HepG2 (cell line): Measurements from ENCODE around the gene APC2. TPM values are rescaled to one million over a fixed set of nuclear protein-coding genes. Genes with fewer than 3 reads are reported as not detected.

ENCODE experiments used
- AGO2 ChIP-seq: fragments of 200-400 bp; formaldehyde crosslinking; optimal IDR thresholded peaks from 2 replicates; pipeline ENCODE3; 2017; ENCODE audit warnings: mild to moderate bottlenecking, low read depth, low read length, moderate library complexity
- KDM2A ChIP-seq: sonication (generic); formaldehyde crosslinking; IDR thresholded peaks from 2 replicates; pipeline ENCODE4 v1.4.0; 2020; ENCODE audit warnings: low read depth, missing genetic modification reagents, borderline replicate concordance
- KDM4B ChIP-seq: sonication (generic); formaldehyde crosslinking; IDR thresholded peaks from 2 replicates; pipeline ENCODE4 v1.4.0; 2020; ENCODE audit warnings: missing genetic modification reagents
- KDM6A ChIP-seq: IDR thresholded peaks from 2 replicates; pipeline ENCODE4 v1.6.1; 2016; ENCODE audit warnings: low read depth
- MAZ ChIP-seq, 2 experiments: sonication (generic) in 1 of 2; formaldehyde crosslinking in 1 of 2; IDR thresholded peaks; 2 replicates each; pipeline versions ENCODE4 v1.5.0 to v1.6.1; 2012 to 2020; ENCODE audit warnings: low read depth in 2 of 2, mild to moderate bottlenecking in 2 of 2, borderline replicate concordance in 1 of 2, improper control_type of control experiment in 1 of 2, low read length in 1 of 2, missing genetic modification reagents in 1 of 2, moderate library complexity in 1 of 2
- PHF21A ChIP-seq: sonication (generic); formaldehyde crosslinking; IDR thresholded peaks from 2 replicates; pipeline ENCODE4 v1.5.0; 2020; ENCODE audit warnings: mild to moderate bottlenecking, missing genetic modification reagents
- RBFOX2 ChIP-seq: fragments of 200-400 bp; formaldehyde crosslinking; IDR thresholded peaks from 2 replicates; pipeline ENCODE4 v1.6.1; 2017; ENCODE audit warnings: low read depth, mild to moderate bottlenecking, low read length
- TEAD2 ChIP-seq: sonication (generic); formaldehyde crosslinking; IDR thresholded peaks from 2 replicates; pipeline ENCODE4 v1.9.0; 2021; ENCODE audit warnings: missing genetic modification reagents
- TOE1 ChIP-seq: sonication (generic); formaldehyde crosslinking; IDR thresholded peaks from 2 replicates; pipeline ENCODE4 v1.4.0; 2020; ENCODE audit warnings: mild to moderate bottlenecking, missing genetic modification reagents
- U2AF1 ChIP-seq: fragments of 200-400 bp; formaldehyde crosslinking; optimal IDR thresholded peaks from 2 replicates; pipeline ENCODE3; 2017; ENCODE audit warnings: mild to moderate bottlenecking, low read depth, low read length
- ZBTB3 ChIP-seq: sonication (generic); formaldehyde crosslinking; IDR thresholded peaks from 2 replicates; pipeline ENCODE4 v1.4.0; 2020; ENCODE audit warnings: low read depth, mild to moderate bottlenecking, moderate library complexity, missing genetic modification reagents, borderline replicate concordance
- ZNF234 ChIP-seq: sonication (generic); formaldehyde crosslinking; conservative IDR thresholded peaks from 2 replicates; pipeline ENCODE4 v1.5.1; 2020; ENCODE audit warnings: mild to moderate bottlenecking, missing genetic modification reagents
- ZNF326 ChIP-seq: sonication (generic); formaldehyde crosslinking; IDR thresholded peaks from 2 replicates; pipeline ENCODE4 v1.4.0; 2020; ENCODE audit warnings: missing genetic modification reagents, borderline replicate concordance
- ZNF552 ChIP-seq: sonication (generic); formaldehyde crosslinking; IDR thresholded peaks from 2 replicates; pipeline ENCODE4 v1.9.0; 2022; ENCODE audit warnings: missing genetic modification reagents, mild to moderate bottlenecking, borderline replicate concordance
- ZNF709 ChIP-seq: sonication (generic); formaldehyde crosslinking; IDR thresholded peaks from 2 replicates; pipeline ENCODE4 v1.5.0; 2020; ENCODE audit warnings: mild to moderate bottlenecking, missing genetic modification reagents
- ZNF780A ChIP-seq: sonication (generic); formaldehyde crosslinking; IDR thresholded peaks from 2 replicates; pipeline ENCODE4 v1.8.0; 2022; ENCODE audit warnings: mild to moderate bottlenecking, missing genetic modification reagents, moderate library complexity
- polyA plus RNA-seq, 8 experiments: library from polyadenylated mRNA; depleted of rRNA in 3 of 8; stranded (reverse) in 7 of 8; unstranded in 1 of 8; fragments of >200 nt; fragmentation: Illumina TruSeq in 4 of 8; extraction: Trizol in 4 of 8; gene quantifications; 2 replicates each; pipeline versions ENCODE4 v1.2.1 to v1.2.3, GENCODE V29; 2011 to 2016; ENCODE audit warnings: low read depth in 4 of 8, missing spikeins in 1 of 8, mixed read lengths in 1 of 8; ENCODE audit not compliant: insufficient read depth in 1 of 8
- total RNA-seq, 5 experiments: library from RNA; depleted of rRNA; stranded (reverse); fragments of >200 nt; fragmentation: Illumina TruSeq; extraction: Trizol; gene quantifications; 2 replicates each; pipeline ENCODE4 v1.2.3, GENCODE V29; 2016; ENCODE audit warnings: low read depth in 1 of 5
- TF ChIP-seq, protein P1 (sequence below): IDR thresholded peaks from 2 replicates; pipeline ENCODE4 v1.6.1; 2016; ENCODE audit warnings: mild to moderate bottlenecking, missing biosample characterization, missing genetic modification reagents
- TF ChIP-seq, protein P2 (sequence below): sonication (generic); formaldehyde crosslinking; conservative IDR thresholded peaks from 2 replicates; pipeline ENCODE4 v1.4.0; 2020; ENCODE audit warnings: missing genetic modification reagents
- TF ChIP-seq, protein P3 (sequence below), 2 experiments: sonication (generic) in 1 of 2; formaldehyde crosslinking in 1 of 2; IDR thresholded peaks; 2 replicates each; pipeline versions ENCODE4 v1.4.0 to v1.6.1; 2016 to 2020; ENCODE audit warnings: borderline replicate concordance in 1 of 2, low read depth in 1 of 2, mild to moderate bottlenecking in 1 of 2, missing genetic modification reagents in 1 of 2
- TF ChIP-seq, protein P4 (sequence below): sonication (generic); formaldehyde crosslinking; IDR thresholded peaks from 2 replicates; pipeline ENCODE4 v1.4.0; 2020; ENCODE audit warnings: mild to moderate bottlenecking, missing genetic modification reagents

Gene APC2
- total and polyA plus RNA-seq, 2 of the 13 experiments (the other 11 are each of a cell fraction or from before 2014, with no cell fraction given), result 0.08 to 0.22 TPM

DNA sequence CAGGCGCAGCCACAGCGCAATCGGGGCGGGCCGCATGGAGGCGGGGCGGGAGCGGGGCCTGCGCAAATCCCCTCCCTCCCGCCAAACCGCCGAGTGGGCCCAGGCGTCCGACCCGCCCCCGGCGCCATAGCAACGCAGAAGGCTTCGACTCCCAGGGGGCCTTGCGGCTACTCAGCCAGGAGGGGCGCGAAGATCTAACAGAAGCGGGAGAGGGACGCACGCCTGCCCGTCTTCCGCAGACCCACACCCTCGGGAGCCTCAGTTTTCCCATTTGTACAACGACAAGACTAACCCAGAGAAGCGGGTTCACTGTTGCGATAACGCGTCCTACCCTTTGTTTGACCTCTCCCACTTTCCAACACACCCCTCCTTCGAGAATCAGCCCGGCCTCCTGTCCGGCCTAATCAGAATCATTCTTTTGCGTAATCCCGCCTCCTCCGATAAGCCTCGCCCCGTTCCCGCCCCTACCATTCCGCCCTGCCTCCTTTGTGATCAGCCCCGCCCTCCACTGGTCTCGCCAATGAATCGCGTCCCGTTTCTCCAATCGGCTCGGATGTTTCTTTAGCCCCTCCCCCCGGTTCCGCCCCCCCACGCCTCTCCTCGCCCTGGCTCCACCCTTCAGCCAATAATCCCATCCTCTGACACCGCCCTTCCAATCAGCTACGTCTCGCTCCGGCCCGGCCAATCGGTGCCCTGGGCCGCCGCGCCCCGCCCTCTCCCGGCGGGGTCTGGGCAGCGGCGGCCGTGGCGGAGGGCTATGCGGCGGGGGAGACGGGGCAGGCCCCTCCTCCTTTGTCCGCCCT lies 40.6 kb downstream of the APC2 start, which contains the start of gene PCSK4 (continued):
- TF ChIP-seq KDM6A (CRISPR knock-in tag) (no peak), RBFOX2 (no peak), TEAD2 (no peak), ZNF552 (CRISPR knock-in tag) (no peak), ZNF709 (no peak), ZNF780A (CRISPR knock-in tag) (no peak), U2AF1 (no peak), ZNF234 (CRISPR knock-in tag) (no peak), KDM2A (CRISPR knock-in tag) (no peak), KDM4B (no peak), ZNF326 (CRISPR knock-in tag) (no peak), AGO2 (no peak), TOE1 (CRISPR knock-in tag) (no peak), MAZ (IDR thresholded peaks at IDR 0.05; ENCODE audit: borderline replicate concordance, low read depth, low read length) (peak; percentile 72), MAZ (CRISPR knock-in tag; IDR thresholded peaks at IDR 0.05; ENCODE audit: low read depth) (peak; percentile 50; the same call in 1 of the 2 replicates), PHF21A (CRISPR knock-in tag) (no peak), ZBTB3 (CRISPR knock-in tag) (no peak)
- TF ChIP-seq, protein P1, sequence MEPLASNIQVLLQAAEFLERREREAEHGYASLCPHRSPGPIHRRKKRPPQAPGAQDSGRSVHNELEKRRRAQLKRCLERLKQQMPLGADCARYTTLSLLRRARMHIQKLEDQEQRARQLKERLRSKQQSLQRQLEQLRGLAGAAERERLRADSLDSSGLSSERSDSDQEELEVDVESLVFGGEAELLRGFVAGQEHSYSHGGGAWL (CRISPR knock-in tag), result 0 out of 2 replicates have a peak, but pooled peaks have one; percentile 13
- TF ChIP-seq, protein P2, sequence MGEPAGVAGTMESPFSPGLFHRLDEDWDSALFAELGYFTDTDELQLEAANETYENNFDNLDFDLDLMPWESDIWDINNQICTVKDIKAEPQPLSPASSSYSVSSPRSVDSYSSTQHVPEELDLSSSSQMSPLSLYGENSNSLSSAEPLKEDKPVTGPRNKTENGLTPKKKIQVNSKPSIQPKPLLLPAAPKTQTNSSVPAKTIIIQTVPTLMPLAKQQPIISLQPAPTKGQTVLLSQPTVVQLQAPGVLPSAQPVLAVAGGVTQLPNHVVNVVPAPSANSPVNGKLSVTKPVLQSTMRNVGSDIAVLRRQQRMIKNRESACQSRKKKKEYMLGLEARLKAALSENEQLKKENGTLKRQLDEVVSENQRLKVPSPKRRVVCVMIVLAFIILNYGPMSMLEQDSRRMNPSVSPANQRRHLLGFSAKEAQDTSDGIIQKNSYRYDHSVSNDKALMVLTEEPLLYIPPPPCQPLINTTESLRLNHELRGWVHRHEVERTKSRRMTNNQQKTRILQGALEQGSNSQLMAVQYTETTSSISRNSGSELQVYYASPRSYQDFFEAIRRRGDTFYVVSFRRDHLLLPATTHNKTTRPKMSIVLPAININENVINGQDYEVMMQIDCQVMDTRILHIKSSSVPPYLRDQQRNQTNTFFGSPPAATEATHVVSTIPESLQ (CRISPR knock-in tag), result no peak
- TF ChIP-seq, protein P3, sequence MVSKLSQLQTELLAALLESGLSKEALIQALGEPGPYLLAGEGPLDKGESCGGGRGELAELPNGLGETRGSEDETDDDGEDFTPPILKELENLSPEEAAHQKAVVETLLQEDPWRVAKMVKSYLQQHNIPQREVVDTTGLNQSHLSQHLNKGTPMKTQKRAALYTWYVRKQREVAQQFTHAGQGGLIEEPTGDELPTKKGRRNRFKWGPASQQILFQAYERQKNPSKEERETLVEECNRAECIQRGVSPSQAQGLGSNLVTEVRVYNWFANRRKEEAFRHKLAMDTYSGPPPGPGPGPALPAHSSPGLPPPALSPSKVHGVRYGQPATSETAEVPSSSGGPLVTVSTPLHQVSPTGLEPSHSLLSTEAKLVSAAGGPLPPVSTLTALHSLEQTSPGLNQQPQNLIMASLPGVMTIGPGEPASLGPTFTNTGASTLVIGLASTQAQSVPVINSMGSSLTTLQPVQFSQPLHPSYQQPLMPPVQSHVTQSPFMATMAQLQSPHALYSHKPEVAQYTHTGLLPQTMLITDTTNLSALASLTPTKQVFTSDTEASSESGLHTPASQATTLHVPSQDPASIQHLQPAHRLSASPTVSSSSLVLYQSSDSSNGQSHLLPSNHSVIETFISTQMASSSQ (IDR thresholded peaks at IDR 0.05; ENCODE audit: low read depth), result no peak
- TF ChIP-seq, protein P3 (CRISPR knock-in tag; IDR thresholded peaks at IDR 0.05; ENCODE audit: borderline replicate concordance), result no peak
- TF ChIP-seq, protein P4, sequence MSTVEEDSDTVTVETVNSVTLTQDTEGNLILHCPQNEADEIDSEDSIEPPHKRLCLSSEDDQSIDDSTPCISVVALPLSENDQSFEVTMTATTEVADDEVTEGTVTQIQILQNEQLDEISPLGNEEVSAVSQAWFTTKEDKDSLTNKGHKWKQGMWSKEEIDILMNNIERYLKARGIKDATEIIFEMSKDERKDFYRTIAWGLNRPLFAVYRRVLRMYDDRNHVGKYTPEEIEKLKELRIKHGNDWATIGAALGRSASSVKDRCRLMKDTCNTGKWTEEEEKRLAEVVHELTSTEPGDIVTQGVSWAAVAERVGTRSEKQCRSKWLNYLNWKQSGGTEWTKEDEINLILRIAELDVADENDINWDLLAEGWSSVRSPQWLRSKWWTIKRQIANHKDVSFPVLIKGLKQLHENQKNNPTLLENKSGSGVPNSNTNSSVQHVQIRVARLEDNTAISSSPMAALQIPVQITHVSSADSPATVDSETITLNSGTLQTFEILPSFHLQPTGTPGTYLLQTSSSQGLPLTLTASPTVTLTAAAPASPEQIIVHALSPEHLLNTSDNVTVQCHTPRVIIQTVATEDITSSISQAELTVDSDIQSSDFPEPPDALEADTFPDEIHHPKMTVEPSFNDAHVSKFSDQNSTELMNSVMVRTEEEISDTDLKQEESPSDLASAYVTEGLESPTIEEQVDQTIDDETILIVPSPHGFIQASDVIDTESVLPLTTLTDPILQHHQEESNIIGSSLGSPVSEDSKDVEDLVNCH, result no peak
